Measurements from ENCODE around the gene HOXD1.

HOXD1 gene

GRCh38 chr2:176145085-176145969, 43.1 kb upstream of the HOXD1 start:
- no peak for DNase-seq (ENCODE audit: low read depth)
- H3K4me3 ChIP-seq (ENCODE audit: control insufficient read depth, low read depth, low read length), result no peak overlapping the region
- no peak for TF ChIP-seq CTCF (conservative IDR thresholded peaks at IDR 0.05; ENCODE audit: control insufficient read depth, insufficient read depth, low read depth, low read length)

GRCh38 chr2:176146101-176146500, 42.4 kb upstream of the HOXD1 start:
- DNase-seq (ENCODE audit: low read depth), result no peak
- TF ChIP-seq CTCF (conservative IDR thresholded peaks at IDR 0.05; ENCODE audit: control insufficient read depth, insufficient read depth, low read depth, low read length), result no peak
- no peak overlapping the region for H3K4me3 ChIP-seq (ENCODE audit: control insufficient read depth, low read depth, low read length)

- DNase-seq (ENCODE audit: low read depth), result no peak
- no peak for TF ChIP-seq CTCF (conservative IDR thresholded peaks at IDR 0.05; ENCODE audit: control insufficient read depth, insufficient read depth, low read depth, low read length)
- H3K4me3 ChIP-seq (ENCODE audit: control insufficient read depth, low read depth, low read length), result no peak overlapping the region
Measured at GRCh38 chr2:176146645-176147044, 41.8 kb upstream of the HOXD1 start.

GRCh38 chr2:176147210-176147799, 41.2 kb upstream of the HOXD1 start:
- no peak overlapping the region for H3K4me3 ChIP-seq (ENCODE audit: control insufficient read depth, low read depth, low read length)
- no peak for TF ChIP-seq CTCF (conservative IDR thresholded peaks at IDR 0.05; ENCODE audit: control insufficient read depth, insufficient read depth, low read depth, low read length)
- no peak for DNase-seq (ENCODE audit: low read depth)

GRCh38 chr2:176147800-176148496, 40.5 kb upstream of the HOXD1 start:
- no peak for TF ChIP-seq CTCF (conservative IDR thresholded peaks at IDR 0.05; ENCODE audit: control insufficient read depth, insufficient read depth, low read depth, low read length)

GRCh38 chr2:176148751-176149421, 39.6 kb upstream of the HOXD1 start:
- no peak overlapping the region for H3K4me3 ChIP-seq (ENCODE audit: control insufficient read depth, low read depth, low read length)
- no peak for TF ChIP-seq CTCF (conservative IDR thresholded peaks at IDR 0.05; ENCODE audit: control insufficient read depth, insufficient read depth, low read depth, low read length)

More at GRCh38 chr2:176147800-176148496, 40.5 kb upstream of the HOXD1 start:
- no peak for DNase-seq (ENCODE audit: low read depth)
- H3K4me3 ChIP-seq (ENCODE audit: control insufficient read depth, low read depth, low read length), result no peak overlapping the region

More at GRCh38 chr2:176148751-176149421, 39.6 kb upstream of the HOXD1 start:
- no peak for DNase-seq (ENCODE audit: low read depth)
